ENCODE results near the gene ISY1.

The ISY1 gene

DNA sequence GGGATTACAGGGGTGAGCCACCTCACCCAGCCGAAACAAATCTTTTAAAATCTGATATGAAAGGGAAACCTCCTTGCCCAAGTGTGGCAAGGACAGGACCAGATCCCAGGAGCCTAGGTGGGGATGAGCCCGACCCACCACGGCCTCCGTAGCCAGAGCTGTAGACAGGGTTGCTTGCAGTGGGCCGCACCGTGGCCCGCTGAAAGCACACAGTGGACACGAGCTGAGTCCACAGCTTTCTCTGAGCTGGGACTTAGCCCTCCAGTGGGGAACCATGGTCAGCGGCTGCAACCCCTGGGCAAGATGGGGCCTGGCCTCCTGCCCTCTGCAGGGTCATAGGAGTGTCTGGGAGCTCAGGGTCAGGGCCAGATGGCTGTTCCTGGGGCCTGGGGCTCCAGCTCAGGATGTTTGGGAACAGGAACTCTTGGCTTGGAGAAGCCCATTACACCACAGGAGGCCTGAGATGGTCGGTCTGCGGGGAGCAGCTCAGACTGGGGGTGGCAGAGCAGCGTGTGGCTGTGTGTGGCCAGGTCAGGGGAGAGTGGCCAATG is 75.6 kb downstream of the ISY1 start:
- FAIRE-seq = no peak

DNA sequence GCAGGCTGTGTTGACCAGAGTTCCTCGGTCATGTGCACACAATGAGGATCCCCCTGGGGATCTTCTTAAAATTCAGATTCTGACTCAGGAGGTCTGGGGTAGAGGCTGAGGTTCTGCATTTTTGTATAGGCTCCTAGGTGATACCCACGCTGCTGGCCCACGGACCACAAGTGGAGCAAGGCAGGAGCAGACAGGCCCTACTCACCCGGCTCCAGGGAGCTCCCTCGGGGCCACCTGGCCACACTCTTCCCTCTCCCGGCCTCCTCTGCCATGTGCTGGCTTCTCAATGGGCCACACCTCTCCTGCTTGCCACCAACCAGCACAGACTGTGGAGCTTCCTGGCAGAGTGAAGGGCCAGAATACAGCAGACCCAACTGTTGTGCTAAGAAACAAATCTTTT is 76.4 kb downstream of the ISY1 start:
- FAIRE-seq = no peak

DNA sequence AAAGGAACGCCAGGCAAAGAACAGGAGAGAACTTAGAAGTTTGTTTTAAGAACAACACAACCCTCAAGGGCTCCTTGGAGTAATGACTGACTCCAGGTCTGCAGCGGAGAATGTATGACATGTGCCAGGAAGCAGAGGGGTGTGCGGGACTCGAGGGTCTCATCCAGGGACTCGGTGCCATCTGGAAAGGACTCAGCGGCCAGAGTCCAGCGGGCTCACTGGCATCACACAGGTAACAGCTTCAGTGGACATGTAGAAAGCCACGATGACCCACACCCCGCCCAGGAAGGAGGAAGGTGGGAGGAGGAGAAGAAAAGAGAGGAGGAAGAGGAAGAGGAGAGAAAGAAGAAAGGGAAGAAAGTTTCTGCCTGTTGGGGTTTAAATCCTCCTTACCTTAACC is 78.8 kb downstream of the ISY1 start:
- FAIRE-seq = no peak

DNA sequence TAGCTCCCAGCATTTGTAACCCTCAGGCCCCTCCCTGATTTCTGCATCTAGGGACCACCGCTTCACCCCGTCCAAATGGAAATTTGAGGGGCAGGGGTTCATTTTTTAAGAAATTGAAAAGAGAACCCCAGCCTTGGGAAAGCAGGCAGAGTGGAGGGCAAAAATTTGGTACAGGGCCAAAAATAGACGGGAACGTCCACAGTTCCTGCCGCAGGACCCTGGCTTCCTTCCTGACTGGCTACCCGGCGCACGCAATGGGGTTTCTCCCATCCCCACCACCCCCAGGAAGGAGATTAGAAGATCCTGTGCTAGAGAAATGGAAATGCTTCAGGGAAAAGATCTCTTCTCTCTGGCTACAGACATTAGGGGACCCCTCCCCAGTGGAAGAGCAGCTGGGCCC is 79.4 kb downstream of the ISY1 start:
- FAIRE-seq = no peak

DNA sequence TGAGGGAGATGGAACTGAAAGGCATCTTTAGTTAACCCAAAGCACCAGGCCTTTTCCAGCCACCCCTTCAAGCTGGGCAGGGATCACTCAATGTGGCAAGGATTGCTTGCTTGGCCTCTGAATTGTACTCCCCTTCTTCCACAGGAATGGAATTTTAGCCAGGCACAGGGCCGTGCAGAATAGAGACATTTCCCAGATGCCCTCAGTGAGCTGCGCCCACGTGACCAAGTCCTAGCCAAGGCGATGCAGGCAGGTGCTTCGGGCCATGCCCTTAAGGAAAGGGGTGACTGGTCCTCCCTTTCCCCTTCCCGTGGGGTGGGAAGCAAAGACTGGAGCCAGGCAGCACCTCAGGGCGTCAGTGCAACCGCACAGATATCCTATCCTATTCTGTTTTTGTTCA is 82.4 kb downstream of the ISY1 start:
- FAIRE-seq = no peak
